Measurements from ENCODE around the gene ABCA1. TPM values are rescaled to one million over a fixed set of nuclear protein-coding genes. Genes with fewer than 3 reads are reported as not detected.
"Not testable (repeated sequence)": the region's sequence is repeated elsewhere in the genome, so short reads cannot be mapped to it uniquely, and the experiment has no call there.

ABCA1 gene
- total RNA-seq, 2 experiments from 2014 or later: 0.25 to 0.40 TPM

GRCh38 chr9:104855807-104856206 lies 72.1 kb downstream of the ABCA1 start:
- DNase-seq: no peak
- no peak overlapping the region for H3K27ac Mint-ChIP-seq
- no peaks in the 10 kb centered on the region for H3K4me1 Mint-ChIP-seq
- H3K9me3 Mint-ChIP-seq: no peaks in the 10 kb centered on the region
- CTCF ChIA-PET: no interaction called here
- H3K36me3 Mint-ChIP-seq (ENCODE audit: low read depth): no peaks in the 10 kb centered on the region
- POLR2A ChIA-PET: no interaction called here
- H3K4me3 Mint-ChIP-seq: no peak overlapping the region
- no peaks in the 10 kb centered on the region for H3K27me3 Mint-ChIP-seq

GRCh38 chr9:104855258-104855657 lies 72.7 kb downstream of the ABCA1 start:
- H3K9me3 Mint-ChIP-seq; CTCF ChIA-PET; H3K27me3 Mint-ChIP-seq; DNase-seq; H3K4me3 Mint-ChIP-seq; H3K27ac Mint-ChIP-seq; H3K4me1 Mint-ChIP-seq; H3K36me3 Mint-ChIP-seq (ENCODE audit: low read depth); POLR2A ChIA-PET: not testable (repeated sequence)

GRCh38 chr9:104854613-104855012 lies 73.3 kb downstream of the ABCA1 start:
- Mint-ChIP-seq H3K27ac (no peak overlapping the region), H3K27me3 (no peaks in the 10 kb centered on the region), H3K4me3 (no peak overlapping the region), H3K36me3 (ENCODE audit: low read depth) (no peaks in the 10 kb centered on the region), H3K4me1 (no peaks in the 10 kb centered on the region), H3K9me3 (no peaks in the 10 kb centered on the region)
- DNase-seq: no peak
- CTCF ChIA-PET: interaction anchor here (0.6 kb wide), 2 partner anchors 12 to 306 kb away, joined by 3 read pairs; no protein-coding TSS in a partner anchor
- POLR2A ChIA-PET: no interaction called here

- Mint-ChIP-seq H3K9me3 (no peaks in the 10 kb centered on the region), H3K27me3 (no peaks in the 10 kb centered on the region), H3K27ac (no peak overlapping the region), H3K36me3 (ENCODE audit: low read depth) (no peaks in the 10 kb centered on the region), H3K4me3 (no peak overlapping the region), H3K4me1 (no peaks in the 10 kb centered on the region)
- DNase-seq: no peak
- ChIA-PET POLR2A (no interaction called here), CTCF (interaction anchor here (1.4 kb wide), 1 partner anchor 10 kb away, joined by 4 read pairs; no protein-coding TSS in a partner anchor)
Observed at GRCh38 chr9:104853683-104854082, 74.3 kb downstream of the ABCA1 start.

- no peaks in the 10 kb centered on the region for H3K36me3 Mint-ChIP-seq (ENCODE audit: low read depth)
- no peak for DNase-seq
- no peak overlapping the region for H3K4me3 Mint-ChIP-seq
- CTCF ChIA-PET: interaction anchor here (0.8 to 1.4 kb wide), 2 partner anchors 10 to 13 kb away, joined by 4 read pairs; no protein-coding TSS in a partner anchor
- no peaks in the 10 kb centered on the region for H3K4me1 Mint-ChIP-seq
- H3K27me3 Mint-ChIP-seq: no peaks in the 10 kb centered on the region
- no peaks in the 10 kb centered on the region for H3K9me3 Mint-ChIP-seq
- no peak overlapping the region for H3K27ac Mint-ChIP-seq
- POLR2A ChIA-PET: no interaction called here
Observed at GRCh38 chr9:104853159-104853558, 74.8 kb downstream of the ABCA1 start.

- POLR2A ChIA-PET: no interaction called here
- H3K4me1 Mint-ChIP-seq: no peaks in the 10 kb centered on the region
Observed at GRCh38 chr9:104851546-104851920, 76.4 kb downstream of the ABCA1 start.

GRCh38 chr9:104850786-104851545 lies 77.0 kb downstream of the ABCA1 start:
- no peak overlapping the region for H3K27ac Mint-ChIP-seq
- no peak overlapping the region for H3K4me3 Mint-ChIP-seq
- no peaks in the 10 kb centered on the region for H3K9me3 Mint-ChIP-seq
- DNase-seq: no peak
- POLR2A ChIA-PET: no interaction called here
- no peaks in the 10 kb centered on the region for H3K27me3 Mint-ChIP-seq
- H3K36me3 Mint-ChIP-seq (ENCODE audit: low read depth): no peaks in the 10 kb centered on the region
- CTCF ChIA-PET: no interaction called here
- H3K4me1 Mint-ChIP-seq: no peaks in the 10 kb centered on the region

More at GRCh38 chr9:104851546-104851920, 76.4 kb downstream of the ABCA1 start:
- Mint-ChIP-seq H3K36me3 (ENCODE audit: low read depth) (no peaks in the 10 kb centered on the region), H3K27me3 (no peaks in the 10 kb centered on the region), H3K4me3 (no peak overlapping the region), H3K9me3 (no peaks in the 10 kb centered on the region), H3K27ac (no peak overlapping the region)
- CTCF ChIA-PET: no interaction called here
- DNase-seq: no peak

- H3K4me1 Mint-ChIP-seq: no peaks in the 10 kb centered on the region
- H3K9me3 Mint-ChIP-seq: no peaks in the 10 kb centered on the region
- no peak overlapping the region for H3K27ac Mint-ChIP-seq
- no peaks in the 10 kb centered on the region for H3K27me3 Mint-ChIP-seq
- no peak for DNase-seq
- H3K4me3 Mint-ChIP-seq: no peak overlapping the region
- ChIA-PET CTCF (no interaction called here), POLR2A (no interaction called here)
- no peaks in the 10 kb centered on the region for H3K36me3 Mint-ChIP-seq (ENCODE audit: low read depth)
Observed at GRCh38 chr9:104849023-104849422, 78.9 kb downstream of the ABCA1 start.

- DNase-seq: no peak
- POLR2A ChIA-PET: no interaction called here
- no peaks in the 10 kb centered on the region for H3K4me1 Mint-ChIP-seq
- no peaks in the 10 kb centered on the region for H3K36me3 Mint-ChIP-seq (ENCODE audit: low read depth)
- no peak overlapping the region for H3K27ac Mint-ChIP-seq
- no peaks in the 10 kb centered on the region for H3K9me3 Mint-ChIP-seq
- CTCF ChIA-PET: no interaction called here
- H3K4me3 Mint-ChIP-seq: no peak overlapping the region
- H3K27me3 Mint-ChIP-seq: no peaks in the 10 kb centered on the region
Observed at GRCh38 chr9:104844710-104845109, 83.2 kb downstream of the ABCA1 start.

- Mint-ChIP-seq H3K4me3 (no peak overlapping the region), H3K27ac (no peak overlapping the region), H3K4me1 (no peaks in the 10 kb centered on the region), H3K9me3 (no peaks in the 10 kb centered on the region), H3K36me3 (ENCODE audit: low read depth) (no peaks in the 10 kb centered on the region), H3K27me3 (no peaks in the 10 kb centered on the region)
- ChIA-PET CTCF (no interaction called here), POLR2A (no interaction called here)
- no peak for DNase-seq
Observed at GRCh38 chr9:104843644-104844240, 84.2 kb downstream of the ABCA1 start.

GRCh38 chr9:104842698-104843097 lies 85.3 kb downstream of the ABCA1 start:
- no peak overlapping the region for H3K4me3 Mint-ChIP-seq

GRCh38 chr9:104841601-104842141 lies 86.3 kb downstream of the ABCA1 start:
- Mint-ChIP-seq H3K4me1 (peaks cover under 1% of the 10 kb centered on the region), H3K27ac (no peak overlapping the region), H3K4me3 (no peak overlapping the region), H3K27me3 (no peaks in the 10 kb centered on the region), H3K9me3 (no peaks in the 10 kb centered on the region), H3K36me3 (ENCODE audit: low read depth) (no peaks in the 10 kb centered on the region)
- CTCF ChIA-PET: no interaction called here
- no peak for DNase-seq
- POLR2A ChIA-PET: no interaction called here

More at GRCh38 chr9:104842698-104843097, 85.3 kb downstream of the ABCA1 start:
- Mint-ChIP-seq H3K36me3 (ENCODE audit: low read depth) (no peaks in the 10 kb centered on the region), H3K27me3 (no peaks in the 10 kb centered on the region), H3K4me1 (no peaks in the 10 kb centered on the region), H3K9me3 (no peaks in the 10 kb centered on the region), H3K27ac (no peak overlapping the region)
- CTCF ChIA-PET: no interaction called here
- POLR2A ChIA-PET: no interaction called here
- no peak for DNase-seq

- ChIA-PET POLR2A (no interaction called here), CTCF (interaction anchor here (0.7 kb wide), 1 partner anchor 85 kb away, joined by 5 read pairs; no protein-coding TSS in a partner anchor)
- no peaks in the 10 kb centered on the region for H3K9me3 Mint-ChIP-seq
- H3K27me3 Mint-ChIP-seq: no peaks in the 10 kb centered on the region
- H3K4me1 Mint-ChIP-seq: peaks cover 11% of the 10 kb centered on the region
- H3K27ac Mint-ChIP-seq: no peak overlapping the region
- no peaks in the 10 kb centered on the region for H3K36me3 Mint-ChIP-seq (ENCODE audit: low read depth)
- no peak for DNase-seq
- no peak overlapping the region for H3K4me3 Mint-ChIP-seq
Observed at GRCh38 chr9:104838958-104839357, 89.0 kb downstream of the ABCA1 start.

Measured in activated CD4-positive, alpha-beta T cell treated with anti-CD3 and anti-CD28 coated beads, Interleukin-2, amount 10 ng/mL, durations not matched to agents 7 days and 5 days (primary cell).